Measurements from ENCODE around the gene TP63.

GRCh38 chr3:189845069-189845468 is 213.9 kb downstream of the TP63 start:
- no peak for TF ChIP-seq POLR2AphosphoS5 (IDR thresholded peaks at IDR 0.05)
- TF ChIP-seq CTCF (IDR thresholded peaks at IDR 0.05) = no peak
- no peak for TF ChIP-seq EP300 (IDR thresholded peaks at IDR 0.05)
- TF ChIP-seq POLR2A (IDR thresholded peaks at IDR 0.05) = no peak

All from sigmoid colon (tissue), 4 donors.